Activated CD8-positive, alpha-beta memory T cell treated with anti-CD3 and anti-CD28 coated beads, Interleukin-2, amount 50 U/mL, for 24 hours (primary cell): ENCODE data around the gene TBC1D1.

Source experiments
- DNase-seq: peaks from one replicate; pipeline ENCODE4 v3.0.0-alpha.2; 2020; ENCODE audit errors: extremely low read depth

TBC1D1 gene

GRCh38 chr4:37890801-37891259 is at the start of gene TBC1D1:
TBC1D1 (plus strand) TSS chr4:37891084; CDS start chr4:37902096, 11,012 bp downstream.
- no peak for DNase-seq

- no peak for DNase-seq
These were observed 46.7 kb upstream of the TBC1D1 start for GRCh38 chr4:37844204-37844603.

GRCh38 chr4:37845201-37845600 is 45.7 kb upstream of the TBC1D1 start:
- no peak for DNase-seq

GRCh38 chr4:37847311-37847884 is 43.5 kb upstream of the TBC1D1 start:
- no peak for DNase-seq

- no peak for DNase-seq
These were observed 38.5 kb upstream of the TBC1D1 start for GRCh38 chr4:37852376-37852775.

- DNase-seq = no peak
These were observed 32.8 kb upstream of the TBC1D1 start for GRCh38 chr4:37858112-37858511.

- DNase-seq = no peak
These were observed 32.0 kb upstream of the TBC1D1 start for GRCh38 chr4:37858872-37859271.

- no peak for DNase-seq
These were observed 30.6 kb upstream of the TBC1D1 start for GRCh38 chr4:37860266-37860665.

GRCh38 chr4:37862961-37863360 is 27.9 kb upstream of the TBC1D1 start:
- no peak for DNase-seq

- no peak for DNase-seq
These were observed 26.1 kb upstream of the TBC1D1 start for GRCh38 chr4:37864786-37865185.

- DNase-seq = no peak
These were observed 25.4 kb upstream of the TBC1D1 start for GRCh38 chr4:37865450-37865849.

- no peak for DNase-seq
These were observed 23.8 kb upstream of the TBC1D1 start for GRCh38 chr4:37867102-37867501.

GRCh38 chr4:37868238-37868637 is 22.6 kb upstream of the TBC1D1 start:
- no peak for DNase-seq

- DNase-seq = no peak
These were observed 18.4 kb upstream of the TBC1D1 start for GRCh38 chr4:37872310-37872988.

GRCh38 chr4:37873386-37873785 is 17.5 kb upstream of the TBC1D1 start:
- no peak for DNase-seq

- DNase-seq = no peak
These were observed 14.7 kb upstream of the TBC1D1 start for GRCh38 chr4:37876156-37876555.

GRCh38 chr4:37879365-37879764 is 11.5 kb upstream of the TBC1D1 start:
- DNase-seq = no peak

GRCh38 chr4:37881811-37882210 is 9.1 kb upstream of the TBC1D1 start:
- no peak for DNase-seq

- DNase-seq = no peak
These were observed 8.1 kb upstream of the TBC1D1 start for GRCh38 chr4:37882665-37883296.

GRCh38 chr4:37884855-37885487 is 5.9 kb upstream of the TBC1D1 start:
- no peak for DNase-seq

- DNase-seq = no peak
These were observed 5.4 kb upstream of the TBC1D1 start for GRCh38 chr4:37885496-37885895.
